Fibroblast of peridontal ligament (primary cell): ENCODE measurements around the gene CNTN4.

Source experiments
- DNase-seq: peaks from one replicate; pipeline ENCODE4 v3.0.0-alpha.2; 2010; ENCODE audit errors: extremely low read depth

The CNTN4 gene

GRCh38 chr3:2392981-2393380 is 294.3 kb downstream of the CNTN4 start:
- DNase-seq: no peak

GRCh38 chr3:2415083-2415482 is 316.4 kb downstream of the CNTN4 start:
- DNase-seq: no peak

DNA sequence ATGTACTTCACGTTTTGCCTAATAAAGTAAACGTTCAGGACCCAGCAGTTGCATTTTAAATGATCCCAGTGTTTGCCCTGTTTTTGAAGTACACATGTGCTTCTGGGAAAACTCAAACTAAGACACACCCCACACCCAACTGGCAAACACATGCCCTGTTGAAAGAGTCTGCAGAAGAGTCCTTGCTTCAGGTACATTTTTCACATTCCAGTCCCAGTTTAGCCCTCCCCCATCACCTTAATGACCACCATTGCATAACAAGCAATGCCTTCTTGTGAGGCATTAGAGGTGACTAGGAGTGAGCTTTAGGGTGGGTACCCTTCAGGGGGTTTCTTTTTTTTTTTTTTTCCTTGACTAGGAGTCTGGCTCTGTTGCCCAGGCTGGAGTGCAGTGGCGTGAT is 322.3 kb downstream of the CNTN4 start:
- DNase-seq: no peak

DNA sequence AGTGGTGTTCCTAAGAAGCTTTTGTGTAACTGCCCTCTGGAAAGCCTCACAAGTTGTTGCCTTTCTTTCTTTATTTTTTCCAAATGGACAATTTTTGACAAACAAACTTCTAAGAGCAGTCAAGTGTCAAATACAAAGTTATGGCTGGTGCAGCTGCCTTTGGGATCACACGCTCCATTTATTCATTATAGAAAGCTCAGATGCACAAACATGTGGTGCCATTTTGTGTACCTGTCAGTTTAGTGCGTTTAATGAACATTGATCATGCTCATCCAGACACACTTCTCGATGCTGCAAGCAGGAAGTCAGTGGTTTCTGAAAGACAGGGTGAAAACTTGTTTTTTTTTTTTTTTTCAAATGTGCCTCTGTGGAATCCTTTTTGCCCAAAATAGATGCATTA is 324.5 kb downstream of the CNTN4 start:
- no peak for DNase-seq

DNA sequence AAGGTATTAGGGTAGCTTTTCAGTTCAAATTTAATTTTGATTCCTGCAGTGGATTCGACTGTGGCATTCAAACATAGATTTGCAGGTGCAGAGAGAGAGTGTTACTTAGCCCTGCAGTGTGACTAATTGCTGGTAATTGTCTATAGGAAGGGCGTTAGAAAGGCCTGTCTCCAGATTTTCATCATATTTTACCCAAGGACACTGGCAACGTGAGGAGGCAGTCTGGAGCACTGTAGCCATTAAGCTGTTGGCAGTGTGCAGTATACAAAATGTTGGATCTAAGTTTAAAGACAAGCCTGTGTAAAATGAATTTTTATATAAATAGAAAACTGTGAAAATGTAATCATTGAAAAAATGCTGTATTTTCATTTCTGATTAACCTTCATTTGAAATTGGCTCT is 342.9 kb downstream of the CNTN4 start:
- DNase-seq: no peak

DNA sequence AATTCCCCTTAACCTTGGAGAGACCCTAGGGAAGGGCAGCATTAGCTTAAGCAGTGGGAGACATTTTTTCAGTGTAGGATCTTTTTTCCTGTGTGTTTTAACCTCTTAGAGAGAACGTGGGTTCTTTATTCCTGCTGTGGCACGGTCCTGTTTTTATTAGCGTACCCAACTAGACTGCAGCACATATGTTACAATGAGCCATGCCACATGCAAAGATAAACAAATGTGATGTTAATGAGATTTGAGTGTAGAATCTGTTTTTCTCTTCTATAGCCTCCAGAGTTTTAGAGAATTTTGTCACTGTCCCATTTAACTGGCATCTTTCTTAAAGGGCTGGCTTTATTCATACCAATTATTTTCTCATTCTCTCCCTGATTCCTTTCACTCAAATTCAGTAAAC is 347.5 kb downstream of the CNTN4 start:
- DNase-seq: no peak

DNA sequence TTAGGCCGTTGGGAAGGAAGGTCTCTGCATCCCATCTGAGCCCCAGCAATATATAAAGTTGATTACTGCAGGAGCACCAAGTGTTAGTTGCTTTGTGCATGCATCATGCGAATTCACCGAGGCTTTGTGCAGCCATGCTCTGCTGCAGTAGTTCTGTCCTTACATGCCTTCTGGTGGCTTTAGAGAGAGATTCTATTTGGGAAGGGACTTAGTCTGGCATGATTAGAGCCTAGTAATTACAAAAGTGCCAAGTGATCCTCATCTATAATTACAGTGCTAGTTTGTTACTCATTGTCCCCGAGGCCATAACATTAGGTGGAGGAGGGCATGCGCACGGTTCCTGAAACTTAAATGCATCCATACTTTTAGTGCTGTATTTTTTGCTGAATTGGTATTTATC is 353.6 kb downstream of the CNTN4 start:
- DNase-seq: no peak

DNA sequence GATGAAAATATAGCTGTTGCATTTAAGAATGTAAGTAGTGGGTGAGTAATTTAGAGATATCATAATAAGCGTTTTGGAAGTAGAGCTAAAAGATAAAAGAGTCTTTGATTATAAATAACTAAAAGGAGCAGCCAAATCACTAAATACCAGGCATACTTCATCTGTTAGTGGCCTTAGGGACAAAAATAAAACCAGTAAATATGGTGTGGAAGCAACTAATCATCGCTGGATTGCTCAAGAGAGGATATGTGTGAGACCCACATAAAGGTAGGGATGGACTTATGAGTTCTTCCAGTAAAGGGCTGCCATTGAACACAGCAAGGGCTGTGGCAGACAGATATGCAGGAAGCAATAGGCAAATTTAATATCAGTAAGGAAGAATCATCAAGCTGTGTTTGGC is 356.2 kb downstream of the CNTN4 start:
- no peak for DNase-seq

DNA sequence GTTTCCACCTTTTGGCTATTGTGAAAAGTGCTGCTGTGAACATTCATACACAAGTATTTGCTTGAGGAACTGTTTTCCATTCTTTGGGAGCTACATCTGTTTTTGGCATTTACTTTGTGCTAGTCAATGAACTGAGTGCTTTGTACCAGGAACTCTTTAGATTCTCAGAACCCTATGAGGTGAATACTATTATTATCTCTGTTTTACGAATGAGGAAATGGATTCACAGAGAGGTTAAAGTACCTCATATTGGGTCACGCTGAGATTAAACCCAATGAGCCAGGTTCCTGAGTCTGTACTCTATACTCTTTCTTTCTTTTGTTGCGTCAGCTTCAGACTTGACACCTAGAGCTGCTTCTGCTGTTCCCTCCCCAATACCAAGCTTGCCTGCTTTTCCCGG is 358.1 kb downstream of the CNTN4 start:
- DNase-seq: no peak

DNA sequence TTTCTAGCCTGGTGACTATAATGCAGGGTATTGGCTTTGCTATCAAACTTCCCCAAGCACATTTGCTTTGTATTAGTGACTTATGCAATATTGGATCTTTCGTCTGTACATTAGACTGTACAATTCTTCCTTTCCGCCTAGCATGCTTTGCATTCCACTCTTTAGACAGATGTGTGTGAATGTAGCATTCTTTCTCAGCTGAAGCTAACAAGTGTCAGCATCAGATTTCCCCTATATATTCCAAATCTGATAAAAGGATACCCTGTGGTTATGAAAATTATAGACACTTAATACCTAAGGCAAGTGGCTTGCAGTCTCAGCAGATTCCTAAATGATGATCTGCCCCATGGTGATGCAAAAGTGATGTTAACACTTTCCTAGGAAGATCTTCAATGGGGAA is 360.1 kb downstream of the CNTN4 start:
- no peak for DNase-seq

GRCh38 chr3:2465842-2466241 is 367.2 kb downstream of the CNTN4 start:
- no peak for DNase-seq

GRCh38 chr3:2468816-2469215 is 370.1 kb downstream of the CNTN4 start:
- DNase-seq: no peak

DNA sequence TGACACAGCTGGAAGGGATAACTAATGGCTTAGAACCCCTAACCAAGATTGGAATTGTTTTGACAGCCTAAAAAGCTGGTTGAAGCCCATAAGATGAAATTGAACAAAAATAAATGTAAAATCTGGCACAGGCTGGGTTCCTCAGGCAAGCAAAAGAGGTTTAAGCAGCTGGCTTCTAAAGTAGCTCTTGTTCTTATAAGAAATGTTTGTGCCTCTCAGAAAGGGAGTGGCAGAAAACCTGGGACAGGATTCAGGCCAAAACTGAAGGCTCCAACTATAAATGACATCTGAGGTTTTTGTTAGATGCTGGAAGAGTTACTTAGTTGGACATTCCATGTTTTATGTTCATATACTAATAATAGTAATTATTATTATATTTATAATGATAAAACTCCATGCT is 378.3 kb downstream of the CNTN4 start:
- DNase-seq: no peak

DNA sequence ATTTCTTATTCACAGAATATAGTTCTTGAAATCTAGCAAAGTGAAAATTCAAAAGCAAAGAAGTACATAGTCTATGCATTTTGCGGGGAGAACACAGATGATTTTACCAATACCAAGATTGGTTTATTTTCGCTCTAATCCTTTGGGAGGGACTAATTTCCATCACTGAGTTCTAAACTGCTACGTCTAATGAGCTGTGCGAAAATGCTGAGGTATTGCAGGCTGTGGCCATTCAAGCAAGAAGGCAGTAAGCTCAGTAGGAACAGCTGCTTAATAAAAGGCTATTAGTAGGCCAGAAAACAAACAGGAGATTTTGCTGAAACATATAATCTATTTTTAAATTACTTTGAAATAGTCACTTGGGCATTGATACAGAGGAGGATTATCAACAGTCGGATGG is 379.0 kb downstream of the CNTN4 start:
- DNase-seq: no peak

- DNase-seq: no peak
Observed at GRCh38 chr3:2484162-2485026, 385.7 kb downstream of the CNTN4 start.

DNA sequence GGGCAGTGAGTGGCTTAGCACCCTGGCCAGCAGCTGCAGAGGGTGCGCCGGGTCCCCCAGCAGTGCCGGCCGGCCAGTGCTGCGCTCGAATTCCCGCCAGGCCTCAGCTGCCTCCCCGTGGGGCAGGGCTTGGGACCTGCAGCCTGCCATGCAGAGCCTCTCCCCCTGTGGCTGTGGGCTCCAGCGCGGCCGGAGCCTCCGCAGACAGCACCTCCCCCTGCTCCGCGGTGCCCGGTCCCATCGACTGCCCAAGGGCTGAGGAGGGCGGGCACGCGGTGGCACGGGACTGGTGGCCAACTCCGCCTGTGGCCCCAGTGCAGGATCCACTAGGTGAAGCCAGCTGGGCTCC is 386.3 kb downstream of the CNTN4 start:
- DNase-seq: no peak

- no peak for DNase-seq
Observed at GRCh38 chr3:2495746-2496145, 397.1 kb downstream of the CNTN4 start.

GRCh38 chr3:2504912-2505311 is 406.2 kb downstream of the CNTN4 start:
- DNase-seq: no peak

DNA sequence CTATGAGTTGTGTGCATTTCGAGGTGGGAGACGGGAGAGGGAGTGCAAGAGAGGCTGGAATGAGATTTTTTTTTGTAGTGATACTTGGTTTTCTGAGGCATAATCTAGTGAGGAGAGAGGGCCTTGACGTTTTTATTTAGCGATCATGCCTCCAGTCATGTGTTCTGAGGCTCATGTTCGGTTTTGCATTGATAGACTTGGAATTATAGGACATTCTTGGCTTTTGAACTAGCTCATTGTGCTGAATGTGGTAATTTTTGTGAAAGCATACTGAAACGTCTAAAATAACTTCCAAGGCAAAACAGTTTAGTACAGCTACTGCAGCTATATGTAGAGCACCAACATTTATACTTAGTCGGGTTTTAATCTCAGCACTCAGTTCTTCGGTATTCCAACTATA is 408.1 kb downstream of the CNTN4 start:
- DNase-seq: no peak

- DNase-seq: no peak
Observed at GRCh38 chr3:2510591-2511145, 412.0 kb downstream of the CNTN4 start.

- DNase-seq: peak; percentile 1
Observed at GRCh38 chr3:2511356-2511755, 412.7 kb downstream of the CNTN4 start.

GRCh38 chr3:2512881-2513280 is 414.2 kb downstream of the CNTN4 start:
- DNase-seq: no peak

- DNase-seq: no peak
Observed at GRCh38 chr3:2513986-2514385, 415.3 kb downstream of the CNTN4 start.
